GM12874 (cell line): ENCODE results near the gene DDX25.

Experiments
- CTCF ChIP-seq: IDR thresholded peaks from 2 replicates; pipeline ENCODE4 v1.5.1; 2011; ENCODE audit warnings: low read depth, mild to moderate bottlenecking, control low read depth, low read length, moderate library complexity; ENCODE audit not compliant: insufficient read depth

DDX25 gene

GRCh38 chr11:125926682-125927081 is 22.4 kb downstream of the DDX25 start:
- no peak for TF ChIP-seq CTCF

GRCh38 chr11:125929445-125930075 is 25.3 kb downstream of the DDX25 start:
- no peak for TF ChIP-seq CTCF

GRCh38 chr11:125930076-125930450 is 25.8 kb downstream of the DDX25 start:
- TF ChIP-seq CTCF: no peak

GRCh38 chr11:125931116-125931515 is 26.8 kb downstream of the DDX25 start:
- no peak for TF ChIP-seq CTCF

GRCh38 chr11:125931668-125932067 is 27.4 kb downstream of the DDX25 start:
- no peak for TF ChIP-seq CTCF

- no peak for TF ChIP-seq CTCF
Measured at GRCh38 chr11:125932301-125932700, 28.0 kb downstream of the DDX25 start.

GRCh38 chr11:125933030-125933813 is 28.9 kb downstream of the DDX25 start:
- no peak for TF ChIP-seq CTCF
